Fibroblast of upper back skin (primary cell): Measurements from ENCODE around the gene PI4KA.

Source experiments
- DNase-seq: peaks from one replicate; pipeline ENCODE4 v3.0.0-alpha.2; 2013

Gene PI4KA

DNA sequence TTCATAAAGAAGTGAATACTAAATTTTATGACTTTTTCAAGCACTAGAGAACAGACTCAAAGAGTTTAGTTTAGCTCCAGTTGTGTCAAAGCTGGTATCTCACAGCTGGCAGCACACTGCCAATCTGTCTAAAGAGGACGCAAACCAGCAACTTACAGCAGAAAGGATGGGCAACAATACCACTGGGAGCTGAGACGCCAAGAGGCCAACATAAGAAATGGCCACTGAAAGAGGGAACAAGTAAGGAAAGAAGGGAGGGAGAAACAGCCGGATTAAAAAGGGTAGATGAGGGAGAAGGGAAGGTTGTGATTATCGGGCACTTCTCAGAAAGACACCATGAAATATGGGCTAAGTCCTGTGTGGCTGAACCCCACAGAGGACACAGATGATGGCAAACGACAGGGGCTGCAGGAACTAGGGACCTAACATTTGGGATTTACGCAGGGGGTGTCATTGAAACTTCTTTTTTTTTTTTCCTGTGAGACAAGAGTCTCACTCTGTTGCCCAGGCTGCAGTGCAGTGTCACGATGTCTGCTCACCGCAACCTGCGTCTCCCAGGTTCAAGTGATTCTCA, 43.0 kb downstream of the PI4KA start:
- no peak for DNase-seq

DNA sequence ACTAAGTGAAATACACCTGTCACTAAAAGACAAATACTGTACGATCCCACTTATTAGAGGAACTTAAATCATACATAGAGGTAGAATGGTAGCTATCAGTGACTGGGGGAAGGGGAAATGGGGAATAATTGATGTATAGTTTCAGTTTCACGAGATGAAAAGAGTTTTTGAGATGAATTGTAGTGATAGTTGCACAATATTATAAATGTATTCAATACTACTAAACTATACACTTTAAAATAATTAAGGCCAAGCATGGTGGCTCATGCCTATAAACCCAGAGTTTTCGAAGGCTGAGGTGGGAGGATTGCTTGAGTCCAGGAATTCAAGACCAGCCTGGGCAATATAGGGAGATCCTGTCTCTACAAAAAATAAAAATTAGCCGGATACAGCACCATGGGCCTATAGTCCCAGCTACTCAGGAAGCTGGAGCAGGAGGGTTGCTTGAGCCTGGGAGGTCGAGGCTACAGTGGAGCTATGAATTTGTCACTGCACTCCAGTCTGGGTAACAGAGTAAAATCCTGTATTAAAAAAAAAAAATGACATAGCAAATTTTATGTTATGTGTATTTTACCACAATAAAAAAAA, 44.3 kb downstream of the PI4KA start:
- no peak for DNase-seq

DNA sequence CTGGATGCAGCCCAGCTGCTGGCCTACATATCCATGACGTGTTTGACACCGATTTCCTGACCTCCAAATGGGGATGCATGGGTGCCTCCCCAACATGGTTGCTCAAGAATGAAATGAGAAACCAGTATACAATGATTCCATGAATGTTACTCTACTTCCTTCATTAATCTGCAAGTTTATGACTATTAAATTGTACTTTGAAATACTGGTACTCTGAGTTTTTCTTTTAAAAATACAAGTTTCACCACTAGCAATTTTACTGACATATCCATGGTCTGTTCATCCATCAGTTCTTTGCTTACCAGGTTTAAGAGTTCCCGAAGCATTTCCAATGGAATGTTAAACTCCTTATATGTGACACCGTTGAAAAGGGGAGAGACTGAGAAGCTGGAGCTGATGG, 45.6 kb downstream of the PI4KA start:
- no peak for DNase-seq

DNA sequence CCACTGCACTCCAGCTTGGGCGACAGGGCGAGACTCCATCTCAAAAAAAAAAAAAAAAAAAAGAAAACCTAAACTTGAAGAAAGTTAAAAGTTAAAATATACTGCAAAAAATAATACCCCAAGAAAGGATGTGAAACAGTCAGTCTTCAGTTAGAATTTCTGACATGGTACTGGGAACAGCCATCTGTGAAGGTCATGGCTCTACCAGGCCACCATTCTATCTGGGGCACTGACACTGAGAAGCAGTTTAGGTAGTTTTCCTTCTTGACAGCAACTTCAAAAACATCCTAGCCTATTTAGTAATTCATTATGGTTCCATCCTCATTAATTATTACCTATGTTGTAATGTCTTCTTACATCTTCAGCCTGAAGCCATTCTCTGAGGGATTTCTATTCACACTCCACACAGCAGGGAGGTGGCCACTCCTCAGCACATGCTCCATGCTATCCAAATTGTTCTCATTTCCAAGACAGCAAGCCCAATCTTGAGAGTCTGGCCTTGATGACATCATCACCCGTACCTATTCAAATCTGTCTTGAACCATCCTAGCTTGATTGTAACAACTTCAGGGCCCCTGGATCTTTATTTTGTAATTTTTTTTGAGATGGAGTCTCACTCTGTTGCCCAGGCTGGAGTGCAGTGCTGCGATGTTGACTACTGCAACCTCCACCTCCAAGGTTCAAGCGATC, 46.5 kb downstream of the PI4KA start:
- no peak for DNase-seq

DNA sequence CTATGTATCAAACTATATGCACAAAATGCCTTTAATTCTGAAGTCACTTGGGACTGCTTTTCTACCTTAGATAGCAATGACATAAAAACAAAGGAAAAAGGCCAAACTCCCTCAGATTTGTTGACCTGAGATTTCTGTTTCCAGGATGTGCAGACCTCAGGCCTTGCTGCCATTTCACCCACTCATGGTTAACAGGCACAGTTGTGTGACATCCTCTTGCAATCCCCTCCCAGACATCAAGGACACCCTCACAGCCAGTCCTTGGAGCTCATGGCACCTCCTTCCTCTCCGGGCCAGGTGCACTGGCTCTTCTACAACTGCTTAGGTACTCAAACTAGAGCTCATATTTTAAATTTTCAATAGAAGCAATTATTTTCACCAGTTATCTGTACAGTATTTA, 47.4 kb downstream of the PI4KA start:
- no peak for DNase-seq

DNA sequence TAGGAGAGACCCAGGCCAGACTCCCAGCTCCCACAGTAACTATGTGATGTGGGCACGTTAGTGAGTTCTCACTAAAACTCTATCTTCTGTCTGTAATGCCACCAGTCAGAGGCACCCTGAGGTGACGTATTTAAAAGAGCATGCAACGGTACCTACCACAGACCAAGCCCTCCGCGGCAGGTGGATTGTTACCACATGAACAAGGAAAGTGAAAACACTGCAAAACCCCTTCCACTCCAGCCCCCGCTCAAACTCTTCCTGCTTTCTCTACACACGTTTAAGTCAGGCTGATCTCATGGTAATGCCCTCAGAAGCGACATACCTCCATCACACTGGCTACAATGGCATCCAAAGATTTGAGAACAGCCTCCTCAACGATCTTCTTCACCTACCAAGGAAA, 48.0 kb downstream of the PI4KA start:
- no peak for DNase-seq

DNA sequence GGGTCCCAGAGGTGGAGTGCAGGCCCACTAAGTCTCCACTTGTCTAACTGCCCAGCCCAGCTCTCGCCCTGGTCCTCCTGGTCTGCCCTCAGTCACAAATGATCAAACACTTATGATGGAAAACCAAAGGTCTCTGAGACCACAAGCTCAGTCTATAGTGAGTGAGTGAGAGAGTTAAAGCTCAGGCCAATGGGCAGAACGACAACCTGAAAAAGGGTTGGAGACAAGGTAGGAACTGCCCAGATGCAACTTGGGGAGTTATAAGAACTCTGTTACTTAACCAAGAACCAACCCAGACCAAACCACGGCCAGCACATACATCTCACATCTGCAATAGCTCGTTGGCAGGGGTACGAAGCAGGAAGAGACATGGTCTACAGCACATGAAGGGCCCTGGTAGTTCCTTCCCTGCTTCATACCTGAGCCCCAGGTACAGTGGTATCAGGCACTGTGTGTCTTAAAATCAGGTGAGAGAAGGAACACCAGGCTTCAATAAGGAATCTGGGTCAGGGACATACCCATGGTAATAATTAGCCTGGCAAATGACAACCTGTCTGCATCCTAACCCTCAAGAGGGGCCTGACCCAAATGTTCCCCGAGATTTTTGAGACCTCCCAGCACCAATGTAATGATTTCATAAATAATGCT, 48.9 kb downstream of the PI4KA start:
- DNase-seq, result no peak

DNA sequence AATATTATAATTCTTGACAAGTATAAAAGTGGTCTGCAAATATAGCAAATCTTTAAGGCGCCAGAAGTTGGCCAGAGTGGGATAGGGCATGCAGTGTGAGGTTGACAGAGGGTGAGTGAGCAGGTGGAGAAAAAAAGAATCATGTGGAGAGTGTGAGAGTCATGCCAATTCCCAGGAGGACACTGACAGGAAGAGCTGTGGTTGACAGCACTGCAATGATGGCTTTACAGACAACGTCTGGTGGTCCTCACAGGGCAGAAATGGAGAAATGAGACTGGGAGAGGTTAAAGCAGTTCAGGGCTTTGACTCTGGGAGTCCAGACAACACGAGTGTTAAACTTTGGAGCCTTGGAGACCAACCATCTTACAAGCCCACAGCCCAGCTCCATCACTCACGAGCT, 49.8 kb downstream of the PI4KA start:
- DNase-seq, result no peak

DNA sequence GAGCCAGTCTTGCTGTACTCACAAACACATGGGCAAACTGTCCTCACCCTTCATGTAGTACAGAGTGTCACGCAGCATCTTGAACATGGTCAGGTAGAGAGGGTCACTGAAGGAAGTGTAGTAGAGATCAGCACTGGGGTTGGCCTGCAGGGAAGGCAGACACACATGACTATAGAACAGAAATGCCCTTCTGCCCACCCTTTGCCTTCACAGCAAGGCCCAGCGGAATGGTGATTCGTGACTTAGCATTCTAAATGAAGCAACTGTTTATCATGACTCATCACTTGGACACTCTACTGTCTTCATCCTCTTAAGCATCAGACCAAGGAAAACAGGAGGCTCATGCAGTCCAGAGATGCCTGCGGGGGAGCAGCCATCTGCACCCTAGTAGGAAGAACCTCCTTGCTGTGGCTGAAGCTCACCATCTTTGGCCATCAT, 51.3 kb downstream of the PI4KA start:
- peak; percentile 93 for DNase-seq

DNA sequence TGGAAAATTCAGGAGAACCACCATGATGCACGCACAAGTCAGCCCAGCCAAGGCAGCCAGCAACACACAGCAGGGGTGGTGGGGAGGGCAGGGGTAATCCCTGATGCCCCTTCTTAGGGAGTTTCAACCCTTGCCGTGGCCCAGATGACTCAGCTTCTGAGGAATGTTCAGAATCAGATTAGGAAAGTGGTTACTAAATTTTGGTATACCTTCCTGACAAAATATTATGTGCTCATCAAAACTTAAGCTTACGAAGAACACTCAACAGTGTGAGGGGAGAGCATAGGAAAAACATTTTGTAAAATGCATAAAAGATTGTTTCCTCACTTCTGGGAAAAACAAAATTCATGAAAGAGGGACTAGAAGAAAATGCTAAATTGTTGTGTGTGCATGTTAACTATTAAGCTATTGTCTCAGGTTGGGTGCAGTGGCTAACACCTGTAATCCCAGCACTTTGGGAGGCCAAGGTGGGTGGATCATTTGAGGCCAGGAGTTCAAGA, 52.6 kb downstream of the PI4KA start:
- DNase-seq, result peak; percentile 34

DNA sequence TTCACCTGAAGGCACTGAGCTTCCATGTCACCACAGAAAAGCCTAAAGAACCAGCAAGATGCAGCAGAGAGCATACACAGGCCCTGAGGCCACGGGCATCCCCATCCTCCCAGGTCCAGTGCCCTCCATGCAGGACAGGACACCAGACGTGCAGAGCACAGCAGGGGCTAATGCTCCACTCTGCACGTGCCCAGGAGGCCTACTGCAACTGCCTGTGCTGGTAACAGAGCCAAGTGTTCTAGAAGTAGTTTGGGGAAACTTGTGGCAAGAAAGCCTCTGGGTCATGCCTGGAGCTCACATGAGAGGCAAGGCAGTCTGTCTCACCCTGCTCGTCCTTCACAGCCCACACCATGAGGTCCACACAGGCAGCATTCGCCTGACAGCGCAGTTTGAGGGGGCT, 54.0 kb downstream of the PI4KA start:
- DNase-seq, result no peak

DNA sequence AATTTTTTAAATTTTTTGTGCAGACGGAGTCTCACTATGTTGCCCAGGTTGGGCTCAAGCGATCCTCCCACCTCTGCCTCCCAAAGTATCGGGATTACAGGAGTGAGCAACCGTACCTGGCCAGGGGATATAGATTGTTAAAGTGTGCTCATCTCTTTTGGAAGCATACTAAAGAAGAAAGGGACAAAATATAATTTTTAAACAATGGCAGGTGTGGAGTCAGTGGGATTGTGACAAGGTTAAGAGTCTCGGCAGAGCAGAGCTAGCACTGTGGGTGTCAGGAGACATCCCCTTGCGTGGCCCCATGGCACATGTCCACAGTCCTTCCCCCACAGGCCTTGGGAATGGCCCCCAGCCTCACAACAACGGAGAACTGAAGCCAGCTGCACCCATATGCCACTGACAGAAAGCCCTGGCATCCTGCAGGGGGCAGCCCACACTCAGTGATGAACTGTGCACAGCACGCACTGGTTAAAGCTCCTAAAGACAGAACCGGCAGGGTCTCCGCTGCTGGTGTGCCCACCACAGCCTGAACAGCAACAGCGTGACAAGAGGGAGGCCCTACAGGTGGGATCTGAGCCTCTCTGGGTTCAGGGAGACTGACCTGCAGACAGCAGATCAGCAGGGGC, 54.8 kb downstream of the PI4KA start:
- DNase-seq, result peak; percentile 12

DNA sequence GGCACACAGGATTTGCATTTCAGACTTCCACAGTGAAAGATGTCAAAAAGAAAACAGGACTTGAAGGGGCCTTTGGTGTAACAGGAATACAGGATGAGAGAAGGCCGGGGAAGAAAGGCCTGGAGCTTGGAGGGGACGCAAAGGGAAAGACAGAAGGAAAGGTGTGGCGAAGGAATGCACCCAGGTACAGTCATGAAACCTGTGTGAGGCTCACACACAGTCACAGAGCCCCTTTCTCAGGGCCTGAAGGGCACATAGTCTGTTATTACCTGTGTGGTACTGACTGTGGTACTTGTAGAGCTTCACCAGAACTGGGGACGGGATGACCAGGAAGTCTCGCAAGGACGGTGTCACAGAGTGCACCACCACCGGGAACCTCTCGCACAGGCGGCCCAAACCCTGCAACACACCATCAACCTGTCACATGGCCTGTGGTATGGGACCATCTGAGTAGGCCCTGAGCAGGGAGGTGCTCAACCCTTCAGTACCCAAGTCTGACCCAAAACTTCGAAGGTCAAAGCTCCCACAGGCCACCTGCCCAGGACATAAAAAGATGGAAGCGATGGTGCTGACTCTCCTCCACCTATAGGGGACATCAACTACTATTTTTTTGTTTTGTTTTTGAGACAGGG, 55.6 kb downstream of the PI4KA start:
- DNase-seq, result no peak

DNA sequence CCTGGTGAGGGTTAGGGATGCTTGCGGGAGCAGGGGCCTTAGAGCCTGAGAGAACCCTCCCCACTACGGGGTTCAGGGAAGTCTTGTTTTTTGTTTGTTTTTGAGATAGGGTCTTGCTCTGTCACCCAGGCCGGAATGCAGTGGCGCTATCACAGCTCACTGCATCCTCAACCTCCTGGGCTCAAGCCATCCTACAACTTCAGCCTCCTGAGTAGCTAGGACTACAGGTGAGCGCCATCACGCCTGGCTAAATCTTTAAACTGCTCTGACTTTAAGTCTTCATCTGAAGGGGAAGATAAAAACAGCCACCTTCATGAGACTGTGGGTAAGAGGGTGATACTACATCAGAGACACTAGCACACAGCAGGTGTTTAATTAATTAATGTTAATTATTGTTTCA, 56.2 kb downstream of the PI4KA start:
- DNase-seq, result no peak

DNA sequence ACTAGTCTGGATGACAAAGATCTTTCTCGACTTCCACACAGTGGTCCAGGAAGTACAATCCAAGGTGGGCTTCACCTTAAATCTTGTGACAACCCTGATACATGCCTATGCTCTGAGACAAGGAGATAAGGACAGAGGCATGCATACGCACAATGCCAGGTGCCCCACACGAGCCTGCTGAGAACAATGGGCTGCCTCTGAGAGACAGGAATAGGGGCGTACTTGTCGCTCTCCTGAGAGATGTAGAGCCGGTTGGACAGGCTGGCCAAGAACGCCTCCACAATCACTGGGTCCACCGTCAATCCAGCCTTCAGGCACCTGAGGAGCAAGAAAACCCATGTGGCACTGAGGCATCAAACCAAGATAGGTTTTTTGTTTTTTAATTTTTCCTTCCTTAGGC, 59.2 kb downstream of the PI4KA start:
- no peak for DNase-seq

DNA sequence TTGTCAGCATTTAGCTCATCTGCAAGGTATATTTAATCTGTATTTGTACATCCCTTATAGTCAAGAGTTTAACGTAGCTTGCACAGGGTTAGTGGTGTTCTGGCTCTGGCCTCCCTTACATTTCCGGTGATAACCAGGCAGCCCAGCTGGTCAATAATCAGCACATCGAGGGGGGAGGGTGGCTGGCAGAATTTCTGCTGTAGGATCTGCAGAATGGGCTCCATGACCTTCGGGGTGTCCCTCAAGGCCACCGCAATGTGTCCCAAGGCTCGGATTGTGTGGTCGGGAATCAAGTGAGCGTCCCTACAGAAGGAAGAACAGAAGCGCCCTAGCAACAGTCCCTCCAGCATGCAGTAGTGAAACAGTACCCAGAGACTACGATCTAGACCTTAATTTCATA, 59.6 kb downstream of the PI4KA start:
- no peak for DNase-seq

DNA sequence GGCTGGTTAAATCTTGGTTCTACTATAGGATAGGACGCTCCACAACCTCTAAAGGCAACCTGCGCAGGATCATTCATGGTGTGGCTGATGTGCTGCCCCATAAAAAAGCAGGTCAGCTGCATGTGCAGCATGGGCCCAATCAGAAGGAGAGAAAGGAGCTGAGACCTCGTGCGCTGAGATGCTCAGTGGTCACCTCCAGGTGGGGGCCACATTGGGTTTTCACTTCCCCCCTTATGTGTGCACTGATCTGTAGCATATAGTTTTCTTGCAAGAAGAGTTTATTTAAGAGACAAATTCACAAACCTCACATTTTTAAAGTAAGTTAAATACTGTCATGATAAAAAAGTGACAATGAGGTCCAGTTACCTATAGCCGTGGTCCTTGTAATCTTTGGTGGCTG, 60.4 kb downstream of the PI4KA start:
- no peak for DNase-seq

DNA sequence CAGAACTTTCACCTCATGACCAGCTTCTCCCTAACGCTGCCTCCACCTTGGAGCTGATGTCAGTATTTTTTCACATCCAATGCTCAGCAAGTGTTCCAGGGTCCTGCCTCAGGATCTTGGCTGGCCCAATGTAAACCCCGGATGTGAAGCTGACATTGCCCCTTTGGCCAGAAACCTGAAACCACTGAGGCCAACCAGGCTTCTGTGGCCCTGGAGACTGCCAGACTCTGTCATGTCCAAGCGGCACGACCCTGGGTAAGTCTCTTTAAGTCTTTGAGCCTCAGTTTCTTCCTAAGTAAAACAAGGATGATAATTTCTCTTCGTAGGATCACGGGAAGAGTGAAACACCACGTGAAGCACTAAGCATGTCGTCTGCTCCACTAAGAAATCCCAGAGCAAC, 61.9 kb downstream of the PI4KA start:
- DNase-seq, result no peak

DNA sequence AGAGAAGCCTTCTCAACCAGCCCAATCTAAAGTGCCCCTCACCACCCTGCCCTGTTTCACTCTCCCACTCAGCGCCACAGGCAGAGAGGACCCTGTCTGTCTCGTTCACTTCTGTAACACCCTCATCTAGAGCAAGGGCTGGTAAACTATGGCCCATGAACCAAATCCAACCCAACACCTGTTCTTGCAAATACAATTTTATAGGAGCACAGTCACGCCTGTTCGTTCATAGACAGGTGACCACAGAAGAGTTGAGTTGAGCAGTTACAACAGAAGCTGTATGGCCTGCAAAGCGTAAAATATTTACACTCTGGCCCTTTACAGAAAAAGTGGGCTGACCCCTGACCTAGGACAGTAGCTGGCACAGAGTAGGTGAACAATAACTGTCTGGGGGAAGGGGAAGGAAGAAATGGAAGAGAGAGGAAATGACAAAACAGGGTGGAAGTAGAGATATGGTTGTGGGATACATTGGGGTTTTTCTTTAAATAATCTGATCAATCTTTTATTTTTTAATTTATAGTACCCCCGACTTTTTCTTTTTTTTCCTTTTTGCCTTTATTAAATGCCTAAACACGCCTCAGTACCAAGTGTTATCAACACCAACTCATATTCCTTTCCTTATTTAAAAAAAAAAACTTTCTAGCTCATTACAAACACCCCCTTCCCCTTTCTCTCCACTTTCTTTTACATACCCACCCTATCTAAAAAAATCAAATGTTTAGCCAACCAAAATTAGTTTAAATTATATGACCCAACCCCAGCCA, 63.8 kb downstream of the PI4KA start:
- no peak for DNase-seq

DNA sequence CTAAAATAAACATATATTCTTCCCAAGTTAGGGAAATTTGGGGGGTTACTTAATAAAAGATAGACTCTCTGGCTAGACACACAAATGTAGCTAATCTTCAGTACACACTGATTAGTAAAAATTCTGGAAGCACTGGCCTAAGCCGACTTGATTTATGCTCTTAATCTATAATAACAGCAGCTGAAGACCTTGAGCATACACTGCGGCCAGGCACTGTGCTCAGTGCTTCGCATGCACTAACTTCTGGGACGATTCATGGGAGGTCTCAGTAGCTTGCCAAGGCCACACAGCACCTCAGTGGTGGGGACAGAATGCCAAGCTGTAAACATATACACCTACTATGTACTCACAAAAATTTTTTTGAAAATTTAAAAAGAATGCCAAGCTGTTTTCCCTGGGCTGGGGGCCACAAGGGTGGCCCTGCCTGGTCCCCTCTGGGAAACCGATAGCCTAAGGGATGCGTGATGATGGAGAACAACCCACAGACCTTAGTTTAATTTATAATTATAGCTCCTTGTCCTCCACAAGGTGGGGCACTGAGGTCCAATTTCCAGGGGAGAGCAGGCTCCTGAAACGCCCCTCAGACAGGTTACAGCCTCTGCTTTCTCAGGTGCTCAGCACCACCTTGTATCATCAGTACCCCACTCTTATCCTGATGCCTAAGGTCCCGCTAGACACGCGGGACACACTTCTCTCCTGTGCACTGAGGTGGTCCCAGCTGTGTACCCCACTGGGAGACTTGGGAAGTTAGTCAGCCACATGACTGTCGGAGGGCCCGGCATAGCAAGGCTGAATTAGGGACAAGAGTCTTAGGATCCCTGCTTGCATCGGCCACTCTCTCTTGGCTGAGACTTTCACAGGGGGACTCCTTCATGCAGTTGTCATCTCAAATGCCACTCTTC, 64.6 kb downstream of the PI4KA start:
- DNase-seq, result no peak
